B cell (primary cell): ENCODE results near the gene RUFY3. TPM values are rescaled to one million over a fixed set of nuclear protein-coding genes. Genes with fewer than 3 reads are reported as not detected.

Experiments
- ATAC-seq: fragments of 200-7000 bp; cut with Tn5 transposase; one replicate; pipeline ENCODE4 v1.10.0; 2021; ENCODE audit warnings: low read depth, mild to moderate bottlenecking, moderate number of reproducible peaks, moderate library complexity
- CTCF ChIA-PET: fragments of 350-600 bp; sonication (Branson Sonifier 250); formaldehyde crosslinking; loops from one replicate; lab custom pipeline; 2021; ENCODE audit warnings: antibody characterized with exemption, inconsistent platforms; lab: Charles Lee
- POLR2A ChIA-PET: fragments of 350-600 bp; sonication (Branson Sonifier 250); formaldehyde crosslinking; loops from one replicate; lab custom pipeline; 2021; ENCODE audit warnings: antibody characterized with exemption; lab: Charles Lee
- DNase-seq: peaks from one replicate; pipeline ENCODE4 v3.0.0; 2013
- H2AFZ ChIP-seq: 2 replicates; pipeline ENCODE4 v1.6.1; 2012; ENCODE audit warnings: mild to moderate bottlenecking, low read depth, low read length; ENCODE audit not compliant: insufficient read depth, poor library complexity, severe bottlenecking
- H3K27ac ChIP-seq, 2 donors: 1 replicate in 1 of 2; 2 replicates in 1 of 2; pipeline ENCODE4 v1.5.1; 2012 to 2013; ENCODE audit warnings: low read length in 2 of 2, mild to moderate bottlenecking in 2 of 2, moderate library complexity in 1 of 2
- H3K27me3 ChIP-seq, 4 experiments: fragments of 200-600 bp in 1 of 4; sonication (generic) in 1 of 4; replicated peaks in 1 of 4; 1 replicate in 2 of 4; 2 replicates in 2 of 4; pipeline versions ENCODE4 v1.6.1 to v1.7.0; 2013 to 2016; ENCODE audit warnings: low read length in 3 of 4, mild to moderate bottlenecking in 2 of 4, mixed read lengths in 1 of 4, moderate library complexity in 1 of 4; ENCODE audit not compliant: insufficient read depth in 4 of 4, control insufficient read depth in 3 of 4; ENCODE audit errors: control extremely low read depth in 1 of 4
- H3K36me3 ChIP-seq, 2 experiments: replicated peaks in 1 of 2; 1 replicate in 1 of 2; 2 replicates in 1 of 2; pipeline versions ENCODE4 v1.6.1 to v1.7.1; 2013; ENCODE audit warnings: low read length in 1 of 2; ENCODE audit not compliant: insufficient read depth in 2 of 2, control insufficient read depth in 1 of 2; ENCODE audit errors: control extremely low read depth in 1 of 2, extremely low read depth in 1 of 2
- H3K4me1 ChIP-seq, 2 donors: fragments of 200-600 bp in 1 of 2; sonication (generic) in 1 of 2; 1 replicate in 1 of 2; 2 replicates in 1 of 2; pipeline versions ENCODE4 v1.5.1 to v1.6.1; 2013 to 2017; ENCODE audit warnings: low read length in 2 of 2; ENCODE audit not compliant: control insufficient read depth in 2 of 2, insufficient read depth in 2 of 2
- H3K4me2 ChIP-seq: replicated peaks from 2 replicates; pipeline ENCODE3; 2012; ENCODE audit warnings: mild to moderate bottlenecking, low read depth, low read length; ENCODE audit not compliant: poor library complexity, severe bottlenecking
- H3K4me3 ChIP-seq, 5 experiments: fragments of 200-600 bp in 1 of 5; sonication (generic) in 1 of 5; 1 replicate in 3 of 5; 2 replicates in 2 of 5; pipeline versions ENCODE4 v1.5.1 to v1.7.0; 2011 to 2016; ENCODE audit warnings: low read length in 4 of 5, mild to moderate bottlenecking in 4 of 5, low read depth in 2 of 5, control low read depth in 1 of 5, moderate library complexity in 1 of 5; ENCODE audit not compliant: insufficient read depth in 1 of 5; ENCODE audit errors: control extremely low read depth in 1 of 5, extremely low read depth in 1 of 5
- H3K79me2 ChIP-seq: fragments of 200-600 bp; sonication (generic); one replicate; pipeline ENCODE4 v1.6.0; 2016; ENCODE audit warnings: low read length; ENCODE audit not compliant: control insufficient read depth, insufficient read depth
- H3K9ac ChIP-seq: fragments of 200-600 bp; sonication (generic); 2 replicates; pipeline ENCODE4 v1.6.1; 2017; ENCODE audit warnings: mild to moderate bottlenecking, low read length, moderate library complexity
- H3K9me3 ChIP-seq, 3 donors: one replicate each; pipeline versions ENCODE4 v1.6.1 to v1.7.1; 2013; ENCODE audit warnings: low read length in 2 of 3; ENCODE audit not compliant: control insufficient read depth in 2 of 3, insufficient read depth in 1 of 3; ENCODE audit errors: control extremely low read depth in 1 of 3
- H4K20me1 ChIP-seq: 2 replicates; pipeline ENCODE4 v1.6.0; 2012; ENCODE audit warnings: mild to moderate bottlenecking, low read length; ENCODE audit not compliant: insufficient read depth, control insufficient read depth, poor library complexity, severe bottlenecking
- H3K27ac Mint-ChIP-seq: one replicate; pipeline ENCODE4 v1.8.0; 2021; ENCODE audit warnings: mixed read lengths
- H3K27me3 Mint-ChIP-seq: one replicate; pipeline ENCODE4 v1.8.0; 2021; ENCODE audit warnings: mixed read lengths
- H3K4me1 Mint-ChIP-seq: one replicate; pipeline ENCODE4 v1.8.0; 2021; ENCODE audit warnings: mixed read lengths
- H3K4me3 Mint-ChIP-seq: one replicate; pipeline ENCODE4 v1.8.0; 2021; ENCODE audit warnings: mixed read lengths
- H3K9me3 Mint-ChIP-seq: one replicate; pipeline ENCODE4 v1.8.0; 2022; ENCODE audit warnings: mixed read lengths; ENCODE audit not compliant: insufficient read depth
- EZH2 ChIP-seq: IDR thresholded peaks from 2 replicates; pipeline ENCODE4 v1.6.1; 2012; ENCODE audit warnings: borderline replicate concordance, low read depth, mild to moderate bottlenecking, moderate library complexity, low read length; ENCODE audit not compliant: insufficient read depth, poor library complexity, severe bottlenecking
- WGBS: methylation state at CpG from one replicate; pipeline ENCODE4 v1.1.5; 2013; ENCODE audit warnings: missing lambda C conversion rate; ENCODE audit not compliant: insufficient coverage; 5-methylcytosine and 5-hydroxymethylcytosine counted together
- intact Hi-C: fragments of 100-400 bp; cut with micrococcal nuclease; formaldehyde crosslinking; loops from one replicate; pipeline ENCODE4 v1.10.0; 2022
- polyA plus RNA-seq: library from polyadenylated mRNA; depleted of rRNA; stranded (reverse); fragments of >200 nt; gene quantifications from 2 replicates; pipeline ENCODE4 v1.2.3, GENCODE V29; 2012
- total RNA-seq, 2 donors: library from RNA; stranded (reverse); fragments of 120-200 nt in 1 of 2; gene quantifications; 1 replicate in 1 of 2; 2 replicates in 1 of 2; pipeline versions ENCODE4 v1.2.3 to v1.2.4, GENCODE V29; 2013 to 2022
- TF ChIP-seq, protein P1 (sequence below): fragments of 200-600 bp; IDR thresholded peaks from one replicate; pipeline ENCODE4 v1.8.0; 2022; ENCODE audit warnings: antibody characterized with exemption, mild to moderate bottlenecking

Gene RUFY3
- total and polyA plus RNA-seq, 2 donors (not counting 1 experiment from before 2014, with no cell fraction given) = 26.1 to 74.1 TPM

- Histone ChIP-seq H3K36me3 (no peaks in the 10 kb centered on the region), H3K79me2 (peaks cover 86% of the 10 kb centered on the region), H3K4me2 (peak overlapping the region; percentile 69), H3K9me3 (no peaks in the 10 kb centered on the region), H3K27me3 (no peaks in the 10 kb centered on the region), H3K27ac (peak overlapping the region; percentile 65 to 85), H3K4me3 (peak overlapping the region in 1 of 5 experiments; percentile 8), H2AFZ (peak overlapping the region; percentile 3), H3K4me1 (peaks cover 45 to 48% of the 10 kb centered on the region in 2 donors), H3K9ac (peak overlapping the region; percentile 41), H4K20me1 (no peaks in the 10 kb centered on the region)
- peaks cover 54% of the 10 kb centered on the region for H3K4me1 Mint-ChIP-seq
- intact Hi-C loops = no loop called here
- TF ChIP-seq, protein P1, sequence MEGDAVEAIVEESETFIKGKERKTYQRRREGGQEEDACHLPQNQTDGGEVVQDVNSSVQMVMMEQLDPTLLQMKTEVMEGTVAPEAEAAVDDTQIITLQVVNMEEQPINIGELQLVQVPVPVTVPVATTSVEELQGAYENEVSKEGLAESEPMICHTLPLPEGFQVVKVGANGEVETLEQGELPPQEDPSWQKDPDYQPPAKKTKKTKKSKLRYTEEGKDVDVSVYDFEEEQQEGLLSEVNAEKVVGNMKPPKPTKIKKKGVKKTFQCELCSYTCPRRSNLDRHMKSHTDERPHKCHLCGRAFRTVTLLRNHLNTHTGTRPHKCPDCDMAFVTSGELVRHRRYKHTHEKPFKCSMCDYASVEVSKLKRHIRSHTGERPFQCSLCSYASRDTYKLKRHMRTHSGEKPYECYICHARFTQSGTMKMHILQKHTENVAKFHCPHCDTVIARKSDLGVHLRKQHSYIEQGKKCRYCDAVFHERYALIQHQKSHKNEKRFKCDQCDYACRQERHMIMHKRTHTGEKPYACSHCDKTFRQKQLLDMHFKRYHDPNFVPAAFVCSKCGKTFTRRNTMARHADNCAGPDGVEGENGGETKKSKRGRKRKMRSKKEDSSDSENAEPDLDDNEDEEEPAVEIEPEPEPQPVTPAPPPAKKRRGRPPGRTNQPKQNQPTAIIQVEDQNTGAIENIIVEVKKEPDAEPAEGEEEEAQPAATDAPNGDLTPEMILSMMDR = no peak
- no peak for TF ChIP-seq EZH2
- DNase-seq (no peak), ATAC-seq (no peak)
- H3K27ac Mint-ChIP-seq = peak overlapping the region; percentile 93
- no peaks in the 10 kb centered on the region for H3K9me3 Mint-ChIP-seq
- 96% methylated on average over 4 of the region's 7 CpGs for WGBS
- ChIA-PET CTCF (interaction anchor here (0.6 to 1.6 kb wide), 3 partner anchors 23 to 35 kb away, joined by 3 to 5 read pairs (median 3); no protein-coding TSS in a partner anchor), POLR2A (interaction anchor here (0.6 to 1.0 kb wide), 2 partner anchors 9 to 156 kb away, joined by 3 read pairs; no protein-coding TSS in a partner anchor)
- H3K27me3 Mint-ChIP-seq = no peaks in the 10 kb centered on the region
- H3K4me3 Mint-ChIP-seq = peak overlapping the region; percentile 83
These were observed 8.9 kb upstream of the RUFY3 start for GRCh38 chr4:70712604-70713452.
